ENCODE data around the gene OR10W1. TPM values are rescaled to one million over a fixed set of nuclear protein-coding genes. Genes with fewer than 3 reads are reported as not detected.

Gene OR10W1
- total and polyA plus RNA-seq, 5 donors = not detected

DNA sequence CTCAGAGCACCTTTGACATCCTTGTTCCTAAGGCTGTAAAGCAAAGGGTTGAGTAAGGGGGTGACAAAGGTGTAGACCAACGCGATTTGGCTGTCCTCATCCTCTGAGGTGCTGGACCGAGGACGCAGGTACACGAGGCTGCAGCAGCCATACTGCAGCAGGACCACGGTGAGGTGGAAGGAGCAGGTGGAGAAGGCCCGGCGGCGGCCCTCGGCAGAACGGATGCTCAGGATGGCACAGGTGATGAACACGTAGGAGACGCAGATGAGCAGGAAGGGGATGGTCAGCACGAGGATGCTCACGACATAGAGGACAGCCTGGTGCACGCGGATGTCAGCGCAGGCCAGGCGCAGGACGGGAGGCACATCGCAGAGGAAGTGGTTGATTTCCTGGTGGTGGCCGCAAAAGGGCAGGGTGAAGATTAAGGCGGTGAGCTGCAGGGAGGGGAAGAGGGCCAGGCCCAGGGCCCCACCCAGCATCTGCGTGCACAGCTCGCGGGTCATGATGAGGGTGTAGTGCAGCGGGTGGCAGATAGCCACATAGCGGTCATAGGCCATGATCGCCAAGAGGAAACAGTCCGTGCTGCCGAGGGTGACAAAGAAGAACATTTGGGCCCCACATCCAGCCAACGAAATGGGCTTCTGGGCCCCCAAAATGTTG lies 40.0 kb downstream of the OR10W1 start:
- H3K27me3 ChIP-seq (ENCODE audit: control insufficient read depth, insufficient read depth) = no peaks in the 10 kb centered on the region
- intact Hi-C loops (cut with DNase I) = no loop called here
- H3K27ac ChIP-seq (ENCODE audit: low read length) = no peak overlapping the region
- ATAC-seq (no peak), DNase-seq (peak in 1 of 3 donors; percentile 21)
- H3K4me1 ChIP-seq (ENCODE audit: control insufficient read depth, insufficient read depth, low read length) = no peaks in the 10 kb centered on the region
- 91% methylated on average over 32 of the region's 32 CpGs for WGBS
- no peaks in the 10 kb centered on the region for H3K9me3 ChIP-seq (ENCODE audit: control insufficient read depth, low read length)
- no peak overlapping the region for H3K4me3 ChIP-seq (ENCODE audit: low read length)

DNA sequence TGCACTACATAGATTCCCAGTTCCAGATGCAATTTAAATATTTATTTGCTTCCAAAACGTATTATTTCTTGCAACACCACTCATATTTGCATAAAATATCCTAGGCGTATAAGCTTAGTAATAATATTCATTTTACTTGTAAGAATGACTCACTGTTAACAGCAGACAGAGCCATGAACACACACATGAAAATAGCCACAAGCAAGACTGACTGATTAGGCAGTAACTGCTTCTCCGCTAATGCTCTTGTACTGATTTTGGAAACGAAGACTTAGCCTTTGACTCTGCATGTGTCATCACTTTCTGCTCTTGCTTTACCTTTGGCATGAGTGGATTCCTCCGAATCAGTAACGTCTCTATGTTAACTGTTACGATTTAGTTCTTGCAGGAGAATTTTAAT lies 45.3 kb downstream of the OR10W1 start:
- no peak for ATAC-seq
- no peak overlapping the region for H3K27ac ChIP-seq (ENCODE audit: low read length)
- DNase-seq = no peak
- no peak overlapping the region for H3K4me3 ChIP-seq (ENCODE audit: low read length)
- intact Hi-C loops (cut with DNase I) = no loop called here
- WGBS = 69% methylated on average over 7 of the region's 7 CpGs
- H3K9me3 ChIP-seq (ENCODE audit: control insufficient read depth, low read length) = no peaks in the 10 kb centered on the region
- no peaks in the 10 kb centered on the region for H3K4me1 ChIP-seq (ENCODE audit: control insufficient read depth, insufficient read depth, low read length)
- no peaks in the 10 kb centered on the region for H3K27me3 ChIP-seq (ENCODE audit: control insufficient read depth, insufficient read depth)

Other genes with a start within 250 kb of the OR10W1 start
- not detected for gene OR9Q1, start 244.4 kb downstream of the OR10W1 start, total RNA-seq
- gene OR9Q1, start 244.4 kb downstream of the OR10W1 start, polyA plus RNA-seq = not detected
- not detected for gene OR6Q1, start 237.3 kb downstream of the OR10W1 start, total RNA-seq
- gene OR6Q1, start 237.3 kb downstream of the OR10W1 start, polyA plus RNA-seq = not detected
- not detected for gene OR9I1, start 142.7 kb downstream of the OR10W1 start, total RNA-seq
- not detected for gene OR9I1, start 142.7 kb downstream of the OR10W1 start, polyA plus RNA-seq
- gene OR9Q2, start 79.2 kb downstream of the OR10W1 start, total RNA-seq = not detected
- not detected for gene OR9Q2, start 79.2 kb downstream of the OR10W1 start, polyA plus RNA-seq
- gene OR1S2, start 64.1 kb downstream of the OR10W1 start, total RNA-seq = not detected
- not detected for gene OR1S2, start 64.1 kb downstream of the OR10W1 start, polyA plus RNA-seq
- not detected for gene OR1S1, start 55.5 kb downstream of the OR10W1 start, total RNA-seq
- not detected for gene OR1S1, start 55.5 kb downstream of the OR10W1 start, polyA plus RNA-seq
- not detected for gene OR10Q1, start 39.3 kb downstream of the OR10W1 start, total RNA-seq
- gene OR10Q1, start 39.3 kb downstream of the OR10W1 start, polyA plus RNA-seq = not detected
- gene OR5B17, start 90.8 kb upstream of the OR10W1 start, total RNA-seq = not detected
- gene OR5B17, start 90.8 kb upstream of the OR10W1 start, polyA plus RNA-seq = not detected
- gene OR5B3, start 138.6 kb upstream of the OR10W1 start, total RNA-seq = not detected
- gene OR5B3, start 138.6 kb upstream of the OR10W1 start, polyA plus RNA-seq = not detected
- gene OR5B2, start 159.9 kb upstream of the OR10W1 start, total RNA-seq = not detected
- gene OR5B2, start 159.9 kb upstream of the OR10W1 start, polyA plus RNA-seq = not detected
- gene OR5B12, start 174.0 kb upstream of the OR10W1 start, total RNA-seq = not detected
- not detected for gene OR5B12, start 174.0 kb upstream of the OR10W1 start, polyA plus RNA-seq
- not detected for gene OR5B21, start 239.8 kb upstream of the OR10W1 start, total RNA-seq
- gene OR5B21, start 239.8 kb upstream of the OR10W1 start, polyA plus RNA-seq = not detected